H9 (cell line): ENCODE data around the gene ASB8. TPM values are rescaled to one million over a fixed set of nuclear protein-coding genes. Genes with fewer than 3 reads are reported as not detected.

ENCODE experiments used
- DNase-seq: peaks from one replicate; pipeline ENCODE4 v3.0.0-alpha.2; 2017
- H2AFZ ChIP-seq: one replicate; pipeline ENCODE4 v1.6.1; 2013; ENCODE audit warnings: mild to moderate bottlenecking, low read length, control low read depth, moderate library complexity
- H2AK5ac ChIP-seq: 2 replicates; pipeline ENCODE4 v1.6.1; 2013; ENCODE audit warnings: low read length, control low read depth, mixed read lengths; ENCODE audit not compliant: insufficient read length
- H2BK120ac ChIP-seq: one replicate; pipeline ENCODE4 v1.6.1; 2013; ENCODE audit warnings: low read depth, mild to moderate bottlenecking, low read length, control low read depth, inconsistent platforms; ENCODE audit not compliant: poor library complexity, severe bottlenecking
- H2BK12ac ChIP-seq: 2 replicates; pipeline ENCODE4 v1.6.1; 2013; ENCODE audit warnings: low read length, control low read depth, mixed read lengths, low read depth; ENCODE audit not compliant: insufficient read length
- H2BK15ac ChIP-seq: 2 replicates; pipeline ENCODE4 v1.6.1; 2013; ENCODE audit warnings: low read depth, low read length, control low read depth
- H2BK20ac ChIP-seq: one replicate; pipeline ENCODE4 v1.6.1; 2013; ENCODE audit warnings: low read depth, mild to moderate bottlenecking, low read length, control low read depth, inconsistent platforms; ENCODE audit not compliant: poor library complexity, severe bottlenecking
- H2BK5ac ChIP-seq: 2 replicates; pipeline ENCODE4 v1.6.1; 2013; ENCODE audit warnings: low read length, control low read depth, mixed read lengths; ENCODE audit not compliant: insufficient read length
- H3K14ac ChIP-seq: 2 replicates; pipeline ENCODE4 v1.6.1; 2013; ENCODE audit warnings: low read length, control low read depth; ENCODE audit not compliant: insufficient read depth
- H3K18ac ChIP-seq: 2 replicates; pipeline ENCODE4 v1.6.1; 2013; ENCODE audit warnings: low read depth, mild to moderate bottlenecking, mixed read lengths, low read length, control low read depth; ENCODE audit not compliant: insufficient read length
- H3K23ac ChIP-seq: 2 replicates; pipeline ENCODE4 v1.6.1; 2013; ENCODE audit warnings: low read length, control low read depth, mixed read lengths, low read depth; ENCODE audit not compliant: insufficient read length
- H3K23me2 ChIP-seq: 2 replicates; pipeline ENCODE4 v1.6.1; 2013; ENCODE audit warnings: low read depth, mild to moderate bottlenecking, mixed read lengths, low read length, control low read depth; ENCODE audit not compliant: insufficient read length, poor library complexity, severe bottlenecking
- H3K27ac ChIP-seq: 2 replicates; pipeline ENCODE4 v1.5.1; 2013; ENCODE audit warnings: low read length, control low read depth, mixed read lengths, low read depth; ENCODE audit not compliant: insufficient read length
- H3K27me3 ChIP-seq: 2 replicates; pipeline ENCODE4 v1.6.1; 2013; ENCODE audit warnings: low read length, control low read depth, inconsistent platforms; ENCODE audit not compliant: insufficient read depth
- H3K4ac ChIP-seq: 2 replicates; pipeline ENCODE4 v1.6.1; 2013; ENCODE audit warnings: low read depth, mild to moderate bottlenecking, control low read depth, inconsistent platforms, low read length, moderate library complexity
- H3K4me1 ChIP-seq: 2 replicates; pipeline ENCODE4 v1.6.1; 2013; ENCODE audit warnings: low read length, control low read depth, inconsistent platforms; ENCODE audit not compliant: insufficient read depth
- H3K4me2 ChIP-seq: 2 replicates; pipeline ENCODE4 v1.6.1; 2013; ENCODE audit warnings: low read length, control low read depth, mixed read lengths; ENCODE audit not compliant: insufficient read length, insufficient read depth
- H3K56ac ChIP-seq: 2 replicates; pipeline ENCODE4 v1.6.1; 2013; ENCODE audit warnings: low read depth, mild to moderate bottlenecking, mixed read lengths, low read length, control low read depth; ENCODE audit not compliant: insufficient read length
- H3K79me1 ChIP-seq: 2 replicates; pipeline ENCODE4 v1.6.1; 2013; ENCODE audit warnings: low read depth, mild to moderate bottlenecking, moderate library complexity, low read length, control low read depth, inconsistent platforms; ENCODE audit not compliant: insufficient read depth, poor library complexity, severe bottlenecking
- H3K79me2 ChIP-seq: 2 replicates; pipeline ENCODE4 v1.6.1; 2013; ENCODE audit warnings: low read length, control low read depth, inconsistent platforms; ENCODE audit not compliant: insufficient read depth
- H3K9ac ChIP-seq: 2 replicates; pipeline ENCODE4 v1.6.1; 2013; ENCODE audit warnings: low read length, control low read depth, mixed read lengths; ENCODE audit not compliant: insufficient read length; ENCODE audit errors: extremely low read depth
- H3K9me3 ChIP-seq: one replicate; pipeline ENCODE4 v1.6.1; 2013; ENCODE audit warnings: low read depth, low read length, inconsistent platforms; ENCODE audit not compliant: control insufficient read depth
- H3T11ph ChIP-seq: one replicate; pipeline ENCODE4 v1.6.1; 2013; ENCODE audit warnings: mild to moderate bottlenecking, low read length, control low read depth, inconsistent platforms
- H4K20me1 ChIP-seq: one replicate; pipeline ENCODE4 v1.6.1; 2013; ENCODE audit not compliant: control insufficient read depth, insufficient read length, insufficient read depth
- H4K5ac ChIP-seq: 2 replicates; pipeline ENCODE4 v1.6.1; 2013; ENCODE audit warnings: low read depth, mild to moderate bottlenecking, mixed read lengths, low read length, control low read depth; ENCODE audit not compliant: insufficient read length
- H4K8ac ChIP-seq: replicated peaks from 2 replicates; pipeline ENCODE4 v1.6.1; 2013; ENCODE audit warnings: low read length, control low read depth, mixed read lengths, low read depth; ENCODE audit not compliant: insufficient read length
- H4K91ac ChIP-seq: 2 replicates; pipeline ENCODE4 v1.6.1; 2013; ENCODE audit warnings: low read depth, mild to moderate bottlenecking, moderate library complexity, mixed read lengths, low read length, control low read depth; ENCODE audit not compliant: insufficient read length
- H3K27ac Mint-ChIP-seq, 3 experiments: 2 replicates in 2 of 3; 3 replicates in 1 of 3; pipeline ENCODE4 v1.8.0; 2020 to 2021; ENCODE audit warnings: mixed read lengths in 3 of 3, mild to moderate bottlenecking in 1 of 3, moderate library complexity in 1 of 3
- H3K27me3 Mint-ChIP-seq: 2 replicates; pipeline ENCODE4 v1.8.0; 2021; ENCODE audit warnings: low read depth, mild to moderate bottlenecking, moderate library complexity, mixed read lengths
- H3K36me3 Mint-ChIP-seq, 3 experiments: 2 replicates in 2 of 3; 3 replicates in 1 of 3; pipeline ENCODE4 v1.8.0; 2020 to 2021; ENCODE audit warnings: low read depth in 3 of 3, mixed read lengths in 3 of 3; ENCODE audit not compliant: insufficient read depth in 1 of 3
- H3K4me1 Mint-ChIP-seq, 2 experiments: 2 replicates each; pipeline ENCODE4 v1.8.0; 2020; ENCODE audit warnings: mixed read lengths in 2 of 2
- H3K4me3 Mint-ChIP-seq, 2 experiments: 2 replicates in 1 of 2; 3 replicates in 1 of 2; pipeline ENCODE4 v1.8.0; 2020 to 2021; ENCODE audit warnings: mild to moderate bottlenecking in 2 of 2, mixed read lengths in 2 of 2, moderate library complexity in 1 of 2
- H3K9me3 Mint-ChIP-seq, 2 experiments: 2 replicates in 1 of 2; 3 replicates in 1 of 2; pipeline ENCODE4 v1.8.0; 2020; ENCODE audit warnings: mild to moderate bottlenecking in 2 of 2, mixed read lengths in 2 of 2, moderate library complexity in 1 of 2
- WGBS: extraction: QIAGEN DNeasy Blood & Tissue Kit; methylation state at CpG from one replicate; pipeline ENCODE4 v1.1.7; 2013; ENCODE audit warnings: missing lambda C conversion rate, low lambda C conversion rate, mixed read lengths; ENCODE audit not compliant: insufficient read length; ENCODE audit errors: extremely low coverage; 5-methylcytosine and 5-hydroxymethylcytosine counted together
- total RNA-seq: library from RNA; stranded (reverse); gene quantifications from 2 replicates; pipeline ENCODE4 v1.2.1, GENCODE V29; 2021
- TF ChIP-seq, protein P1 (sequence below): fragments of 200-600 bp; sonication (generic); conservative IDR thresholded peaks from 3 replicates; pipeline ENCODE4 v1.8.0; 2021; ENCODE audit warnings: antibody characterized with exemption, mild to moderate bottlenecking

Gene ASB8
- total RNA-seq, 1 experiment from 2014 or later = 10.9 TPM

- H3K23ac ChIP-seq = no peak overlapping the region
- DNase-seq = no peak
- H4K8ac ChIP-seq = no peak overlapping the region
- H2BK5ac ChIP-seq = no peak overlapping the region
- no peaks in the 10 kb centered on the region for H3K4me1 ChIP-seq
- H2AK5ac ChIP-seq = no peak overlapping the region
- no peaks in the 10 kb centered on the region for H4K20me1 ChIP-seq
- no peak overlapping the region for H4K5ac ChIP-seq
- no peak overlapping the region for H2BK120ac ChIP-seq
- no peaks in the 10 kb centered on the region; a peak in 2 of 7 replicates for H3K36me3 Mint-ChIP-seq
- peak overlapping the region; percentile 7 for H3K9ac ChIP-seq
- H3K4ac ChIP-seq = no peak overlapping the region
- no peak overlapping the region for H3T11ph ChIP-seq
- no peaks in the 10 kb centered on the region for H3K9me3 ChIP-seq
- H3K27me3 ChIP-seq = peaks cover 4% of the 10 kb centered on the region; the same call in 1 of the 2 replicates
- peaks cover 7 to 17% of the 10 kb centered on the region in 2 experiments for H3K9me3 Mint-ChIP-seq
- peak overlapping the region; percentile 81 to 85 for H3K4me3 Mint-ChIP-seq
- peak overlapping the region; percentile 10 for H2AFZ ChIP-seq
- no peak overlapping the region for H3K56ac ChIP-seq
- peak overlapping the region; percentile 71 for H3K4me2 ChIP-seq
- H4K91ac ChIP-seq = no peak overlapping the region
- H3K27ac ChIP-seq = no peak overlapping the region
- H3K27me3 Mint-ChIP-seq = peaks cover 78% of the 10 kb centered on the region
- H2BK12ac ChIP-seq = no peak overlapping the region
- no peak overlapping the region for H3K18ac ChIP-seq
- WGBS = no CpG with 5 or more reads among the region's 10 CpGs
- no peaks in the 10 kb centered on the region for H3K79me2 ChIP-seq
- TF ChIP-seq, protein P1, sequence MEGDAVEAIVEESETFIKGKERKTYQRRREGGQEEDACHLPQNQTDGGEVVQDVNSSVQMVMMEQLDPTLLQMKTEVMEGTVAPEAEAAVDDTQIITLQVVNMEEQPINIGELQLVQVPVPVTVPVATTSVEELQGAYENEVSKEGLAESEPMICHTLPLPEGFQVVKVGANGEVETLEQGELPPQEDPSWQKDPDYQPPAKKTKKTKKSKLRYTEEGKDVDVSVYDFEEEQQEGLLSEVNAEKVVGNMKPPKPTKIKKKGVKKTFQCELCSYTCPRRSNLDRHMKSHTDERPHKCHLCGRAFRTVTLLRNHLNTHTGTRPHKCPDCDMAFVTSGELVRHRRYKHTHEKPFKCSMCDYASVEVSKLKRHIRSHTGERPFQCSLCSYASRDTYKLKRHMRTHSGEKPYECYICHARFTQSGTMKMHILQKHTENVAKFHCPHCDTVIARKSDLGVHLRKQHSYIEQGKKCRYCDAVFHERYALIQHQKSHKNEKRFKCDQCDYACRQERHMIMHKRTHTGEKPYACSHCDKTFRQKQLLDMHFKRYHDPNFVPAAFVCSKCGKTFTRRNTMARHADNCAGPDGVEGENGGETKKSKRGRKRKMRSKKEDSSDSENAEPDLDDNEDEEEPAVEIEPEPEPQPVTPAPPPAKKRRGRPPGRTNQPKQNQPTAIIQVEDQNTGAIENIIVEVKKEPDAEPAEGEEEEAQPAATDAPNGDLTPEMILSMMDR = peak; percentile 53; the same call in 2 of the 3 replicates
- H3K27ac Mint-ChIP-seq = peak overlapping the region; percentile 34 to 76 (median 63); a peak in 5 of 7 replicates
- H3K14ac ChIP-seq = no peak overlapping the region
- no peak overlapping the region for H2BK15ac ChIP-seq
- peaks cover 9 to 13% of the 10 kb centered on the region in 2 experiments; a peak in 3 of 4 replicates for H3K4me1 Mint-ChIP-seq
- no peak overlapping the region for H2BK20ac ChIP-seq
- peaks cover 7% of the 10 kb centered on the region for H3K23me2 ChIP-seq
- no peaks in the 10 kb centered on the region for H3K79me1 ChIP-seq
Measured at GRCh38 chr12:48197549-48197970, 40.2 kb upstream of the ASB8 start.
